HEK293 (cell line): ENCODE measurements around the gene ACSL3.

Source experiments
- EGR2 ChIP-seq: fragments of 450-650 bp; formaldehyde crosslinking; IDR thresholded peaks from 2 replicates; pipeline ENCODE4 v1.5.1; 2016; ENCODE audit warnings: low read depth, missing biosample characterization, missing genetic modification characterization
- FEZF1 ChIP-seq: fragments of 450-650 bp; formaldehyde crosslinking; IDR thresholded peaks from 2 replicates; pipeline ENCODE4 v1.5.1; 2016; ENCODE audit warnings: missing biosample characterization, missing genetic modification characterization
- GLIS1 ChIP-seq: fragments of 450-650 bp; formaldehyde crosslinking; IDR thresholded peaks from 2 replicates; pipeline ENCODE4 v1.5.1; 2016; ENCODE audit warnings: missing biosample characterization, missing genetic modification characterization
- HOXC10 ChIP-seq: sonication (generic); formaldehyde crosslinking; IDR thresholded peaks from 2 replicates; pipeline ENCODE4 v1.8.1; 2023; ENCODE audit warnings: mild to moderate bottlenecking, missing genetic modification reagents
- KLF10 ChIP-seq: fragments of 450-650 bp; IDR thresholded peaks from 2 replicates; pipeline ENCODE4 v1.5.1; 2018; ENCODE audit warnings: missing biosample characterization, mild to moderate bottlenecking, missing genetic modification characterization
- OVOL3 ChIP-seq: fragments of 450-650 bp; formaldehyde crosslinking; IDR thresholded peaks from 2 replicates; pipeline ENCODE4 v1.5.1; 2016; ENCODE audit warnings: missing biosample characterization, missing genetic modification characterization
- SETDB1 ChIP-seq: IDR thresholded peaks from one replicate; pipeline ENCODE4 v1.6.1; 2017; ENCODE audit warnings: mild to moderate bottlenecking, low read length, moderate library complexity, mixed read lengths; ENCODE audit not compliant: insufficient read length
- YY2 ChIP-seq: fragments of 450-650 bp; formaldehyde crosslinking; IDR thresholded peaks from 2 replicates; pipeline ENCODE4 v1.5.1; 2016; ENCODE audit warnings: missing biosample characterization, missing genetic modification characterization
- ZBTB21 ChIP-seq: fragments of 450-650 bp; formaldehyde crosslinking; IDR thresholded peaks from 2 replicates; pipeline ENCODE4 v1.5.1; 2017; ENCODE audit warnings: missing biosample characterization, missing genetic modification characterization
- ZFP69B ChIP-seq: fragments of 450-650 bp; formaldehyde crosslinking; IDR thresholded peaks from 2 replicates; pipeline ENCODE4 v1.5.1; 2016; ENCODE audit warnings: missing biosample characterization, missing genetic modification characterization
- ZNF266 ChIP-seq: fragments of 450-650 bp; formaldehyde crosslinking; IDR thresholded peaks from 2 replicates; pipeline ENCODE4 v1.5.1; 2016; ENCODE audit warnings: missing biosample characterization, missing genetic modification characterization, low read depth
- ZNF350 ChIP-seq: fragments of 450-650 bp; formaldehyde crosslinking; IDR thresholded peaks from 2 replicates; pipeline ENCODE4 v1.5.0; 2017; ENCODE audit warnings: missing biosample characterization, mild to moderate bottlenecking, missing genetic modification characterization
- ZNF404 ChIP-seq: fragments of 450-650 bp; formaldehyde crosslinking; IDR thresholded peaks from 2 replicates; pipeline ENCODE4 v1.5.1; 2017; ENCODE audit warnings: missing biosample characterization, missing genetic modification characterization
- ZNF610 ChIP-seq: fragments of 450-650 bp; formaldehyde crosslinking; IDR thresholded peaks from 2 replicates; pipeline ENCODE4 v1.5.1; 2016; ENCODE audit warnings: missing biosample characterization, missing genetic modification characterization, borderline replicate concordance
- ZNF664 ChIP-seq: fragments of 450-650 bp; formaldehyde crosslinking; IDR thresholded peaks from 2 replicates; pipeline ENCODE4 v1.5.1; 2016; ENCODE audit warnings: missing biosample characterization, missing genetic modification characterization
- ZNF76 ChIP-seq: fragments of 450-650 bp; formaldehyde crosslinking; IDR thresholded peaks from 2 replicates; pipeline ENCODE4; 2016; ENCODE audit warnings: low read depth, missing biosample characterization, missing genetic modification characterization, borderline replicate concordance
- ZNF776 ChIP-seq: fragments of 450-650 bp; formaldehyde crosslinking; IDR thresholded peaks from 2 replicates; pipeline ENCODE4 v1.5.0; 2017; ENCODE audit warnings: missing biosample characterization, missing genetic modification characterization, borderline replicate concordance
- ZNF837 ChIP-seq: fragments of 450-650 bp; formaldehyde crosslinking; IDR thresholded peaks from 2 replicates; pipeline ENCODE4 v1.5.1; 2016; ENCODE audit warnings: missing biosample characterization, missing genetic modification characterization
- ZXDB ChIP-seq: fragments of 450-650 bp; formaldehyde crosslinking; IDR thresholded peaks from 2 replicates; pipeline ENCODE4 v1.5.1; 2016; ENCODE audit warnings: missing biosample characterization, missing genetic modification characterization
- TF ChIP-seq, protein P1 (sequence below): fragments of 450-650 bp; formaldehyde crosslinking; IDR thresholded peaks from 2 replicates; pipeline ENCODE4 v1.5.1; 2017; ENCODE audit warnings: missing biosample characterization, missing genetic modification characterization
- TF ChIP-seq, protein P2 (sequence below): fragments of 450-650 bp; formaldehyde crosslinking; IDR thresholded peaks from 2 replicates; pipeline ENCODE4 v1.5.0; 2017; ENCODE audit warnings: missing biosample characterization, missing genetic modification characterization, borderline replicate concordance
- TF ChIP-seq, protein P3 (sequence below): fragments of 450-650 bp; formaldehyde crosslinking; IDR thresholded peaks from 2 replicates; pipeline ENCODE4 v1.5.1; 2017; ENCODE audit warnings: missing biosample characterization, missing genetic modification characterization
- TF ChIP-seq, protein P4 (sequence below): fragments of 450-650 bp; formaldehyde crosslinking; IDR thresholded peaks from 2 replicates; pipeline ENCODE4 v1.5.1; 2016; ENCODE audit warnings: missing biosample characterization, missing genetic modification characterization
- TF ChIP-seq, protein P5 (sequence below): fragments of 450-650 bp; formaldehyde crosslinking; IDR thresholded peaks from 2 replicates; pipeline ENCODE4 v1.5.1; 2016; ENCODE audit warnings: missing biosample characterization, missing genetic modification characterization, low read depth
- TF ChIP-seq, protein P6 (sequence below): fragments of 450-650 bp; formaldehyde crosslinking; IDR thresholded peaks from 2 replicates; pipeline ENCODE4 v1.5.1; 2016; ENCODE audit warnings: missing biosample characterization, missing genetic modification characterization
- TF ChIP-seq, protein P7 (sequence below): fragments of 450-650 bp; formaldehyde crosslinking; IDR thresholded peaks from 2 replicates; pipeline ENCODE4 v1.5.1; 2016; ENCODE audit warnings: missing biosample characterization, missing genetic modification characterization

The ACSL3 gene

DNA sequence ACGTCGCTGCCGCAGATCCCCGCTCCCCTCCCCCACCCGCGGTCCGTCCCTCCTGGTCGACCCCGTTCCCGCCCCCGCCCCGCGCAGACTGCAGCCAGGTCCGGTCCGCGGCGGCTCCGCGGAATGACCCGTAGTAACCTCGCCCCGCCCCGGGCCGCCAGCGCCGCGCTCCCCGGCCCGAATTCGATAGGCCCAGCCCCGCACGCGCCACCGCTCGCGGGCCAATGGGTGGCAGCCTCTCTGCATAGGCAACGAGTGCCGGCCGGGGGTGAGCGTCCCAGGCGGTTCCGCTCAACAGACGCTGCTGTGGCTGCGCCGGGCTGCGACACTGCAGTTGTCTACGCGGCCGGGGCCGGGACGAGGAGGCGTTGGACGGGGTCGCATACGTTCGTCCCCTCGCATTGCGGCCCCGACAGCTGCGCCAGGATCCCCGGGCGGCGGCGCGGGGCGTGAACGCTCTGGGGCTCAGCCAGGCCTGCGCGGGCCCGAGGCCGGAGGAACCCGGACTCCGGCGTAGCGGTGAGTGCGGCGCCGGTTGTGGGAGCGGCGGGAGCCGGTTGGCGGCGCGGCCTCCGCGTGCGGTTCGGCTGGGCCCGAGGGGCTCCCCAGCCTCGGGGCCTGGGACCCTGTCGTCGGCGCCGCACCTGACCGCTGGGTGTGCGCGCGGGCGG, at the start of gene ACSL3 (continued):
- no peak for TF ChIP-seq ZNF266 (tag by site-specific recombination)
- no peak for TF ChIP-seq ZNF776 (tag by site-specific recombination)
- TF ChIP-seq, protein P1, sequence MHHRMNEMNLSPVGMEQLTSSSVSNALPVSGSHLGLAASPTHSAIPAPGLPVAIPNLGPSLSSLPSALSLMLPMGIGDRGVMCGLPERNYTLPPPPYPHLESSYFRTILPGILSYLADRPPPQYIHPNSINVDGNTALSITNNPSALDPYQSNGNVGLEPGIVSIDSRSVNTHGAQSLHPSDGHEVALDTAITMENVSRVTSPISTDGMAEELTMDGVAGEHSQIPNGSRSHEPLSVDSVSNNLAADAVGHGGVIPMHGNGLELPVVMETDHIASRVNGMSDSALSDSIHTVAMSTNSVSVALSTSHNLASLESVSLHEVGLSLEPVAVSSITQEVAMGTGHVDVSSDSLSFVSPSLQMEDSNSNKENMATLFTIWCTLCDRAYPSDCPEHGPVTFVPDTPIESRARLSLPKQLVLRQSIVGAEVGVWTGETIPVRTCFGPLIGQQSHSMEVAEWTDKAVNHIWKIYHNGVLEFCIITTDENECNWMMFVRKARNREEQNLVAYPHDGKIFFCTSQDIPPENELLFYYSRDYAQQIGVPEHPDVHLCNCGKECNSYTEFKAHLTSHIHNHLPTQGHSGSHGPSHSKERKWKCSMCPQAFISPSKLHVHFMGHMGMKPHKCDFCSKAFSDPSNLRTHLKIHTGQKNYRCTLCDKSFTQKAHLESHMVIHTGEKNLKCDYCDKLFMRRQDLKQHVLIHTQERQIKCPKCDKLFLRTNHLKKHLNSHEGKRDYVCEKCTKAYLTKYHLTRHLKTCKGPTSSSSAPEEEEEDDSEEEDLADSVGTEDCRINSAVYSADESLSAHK (tag by site-specific recombination): no peak
- TF ChIP-seq FEZF1 (tag by site-specific recombination): no peak
- TF ChIP-seq, protein P2, sequence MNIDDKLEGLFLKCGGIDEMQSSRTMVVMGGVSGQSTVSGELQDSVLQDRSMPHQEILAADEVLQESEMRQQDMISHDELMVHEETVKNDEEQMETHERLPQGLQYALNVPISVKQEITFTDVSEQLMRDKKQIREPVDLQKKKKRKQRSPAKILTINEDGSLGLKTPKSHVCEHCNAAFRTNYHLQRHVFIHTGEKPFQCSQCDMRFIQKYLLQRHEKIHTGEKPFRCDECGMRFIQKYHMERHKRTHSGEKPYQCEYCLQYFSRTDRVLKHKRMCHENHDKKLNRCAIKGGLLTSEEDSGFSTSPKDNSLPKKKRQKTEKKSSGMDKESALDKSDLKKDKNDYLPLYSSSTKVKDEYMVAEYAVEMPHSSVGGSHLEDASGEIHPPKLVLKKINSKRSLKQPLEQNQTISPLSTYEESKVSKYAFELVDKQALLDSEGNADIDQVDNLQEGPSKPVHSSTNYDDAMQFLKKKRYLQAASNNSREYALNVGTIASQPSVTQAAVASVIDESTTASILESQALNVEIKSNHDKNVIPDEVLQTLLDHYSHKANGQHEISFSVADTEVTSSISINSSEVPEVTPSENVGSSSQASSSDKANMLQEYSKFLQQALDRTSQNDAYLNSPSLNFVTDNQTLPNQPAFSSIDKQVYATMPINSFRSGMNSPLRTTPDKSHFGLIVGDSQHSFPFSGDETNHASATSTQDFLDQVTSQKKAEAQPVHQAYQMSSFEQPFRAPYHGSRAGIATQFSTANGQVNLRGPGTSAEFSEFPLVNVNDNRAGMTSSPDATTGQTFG: no peak
- TF ChIP-seq ZNF76 (tag by site-specific recombination): 0 out of 2 replicates have a peak, but pooled peaks have one; percentile 42
- TF ChIP-seq ZNF350 (tag by site-specific recombination): no peak
- peak; percentile 32; the same call in 1 of the 2 replicates for TF ChIP-seq GLIS1
- TF ChIP-seq HOXC10 (CRISPR knock-in tag): no peak
- no peak for TF ChIP-seq ZNF610 (tag by site-specific recombination)
- no peak for TF ChIP-seq ZNF404 (tag by site-specific recombination)
- no peak for TF ChIP-seq KLF10 (tag by site-specific recombination)
- no peak for TF ChIP-seq YY2 (tag by site-specific recombination)
- TF ChIP-seq, protein P3, sequence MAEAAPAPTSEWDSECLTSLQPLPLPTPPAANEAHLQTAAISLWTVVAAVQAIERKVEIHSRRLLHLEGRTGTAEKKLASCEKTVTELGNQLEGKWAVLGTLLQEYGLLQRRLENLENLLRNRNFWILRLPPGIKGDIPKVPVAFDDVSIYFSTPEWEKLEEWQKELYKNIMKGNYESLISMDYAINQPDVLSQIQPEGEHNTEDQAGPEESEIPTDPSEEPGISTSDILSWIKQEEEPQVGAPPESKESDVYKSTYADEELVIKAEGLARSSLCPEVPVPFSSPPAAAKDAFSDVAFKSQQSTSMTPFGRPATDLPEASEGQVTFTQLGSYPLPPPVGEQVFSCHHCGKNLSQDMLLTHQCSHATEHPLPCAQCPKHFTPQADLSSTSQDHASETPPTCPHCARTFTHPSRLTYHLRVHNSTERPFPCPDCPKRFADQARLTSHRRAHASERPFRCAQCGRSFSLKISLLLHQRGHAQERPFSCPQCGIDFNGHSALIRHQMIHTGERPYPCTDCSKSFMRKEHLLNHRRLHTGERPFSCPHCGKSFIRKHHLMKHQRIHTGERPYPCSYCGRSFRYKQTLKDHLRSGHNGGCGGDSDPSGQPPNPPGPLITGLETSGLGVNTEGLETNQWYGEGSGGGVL (tag by site-specific recombination): no peak
- TF ChIP-seq, protein P4, sequence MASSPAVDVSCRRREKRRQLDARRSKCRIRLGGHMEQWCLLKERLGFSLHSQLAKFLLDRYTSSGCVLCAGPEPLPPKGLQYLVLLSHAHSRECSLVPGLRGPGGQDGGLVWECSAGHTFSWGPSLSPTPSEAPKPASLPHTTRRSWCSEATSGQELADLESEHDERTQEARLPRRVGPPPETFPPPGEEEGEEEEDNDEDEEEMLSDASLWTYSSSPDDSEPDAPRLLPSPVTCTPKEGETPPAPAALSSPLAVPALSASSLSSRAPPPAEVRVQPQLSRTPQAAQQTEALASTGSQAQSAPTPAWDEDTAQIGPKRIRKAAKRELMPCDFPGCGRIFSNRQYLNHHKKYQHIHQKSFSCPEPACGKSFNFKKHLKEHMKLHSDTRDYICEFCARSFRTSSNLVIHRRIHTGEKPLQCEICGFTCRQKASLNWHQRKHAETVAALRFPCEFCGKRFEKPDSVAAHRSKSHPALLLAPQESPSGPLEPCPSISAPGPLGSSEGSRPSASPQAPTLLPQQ (tag by site-specific recombination): peak; percentile 15; the same call in 1 of the 2 replicates
- TF ChIP-seq, protein P5, sequence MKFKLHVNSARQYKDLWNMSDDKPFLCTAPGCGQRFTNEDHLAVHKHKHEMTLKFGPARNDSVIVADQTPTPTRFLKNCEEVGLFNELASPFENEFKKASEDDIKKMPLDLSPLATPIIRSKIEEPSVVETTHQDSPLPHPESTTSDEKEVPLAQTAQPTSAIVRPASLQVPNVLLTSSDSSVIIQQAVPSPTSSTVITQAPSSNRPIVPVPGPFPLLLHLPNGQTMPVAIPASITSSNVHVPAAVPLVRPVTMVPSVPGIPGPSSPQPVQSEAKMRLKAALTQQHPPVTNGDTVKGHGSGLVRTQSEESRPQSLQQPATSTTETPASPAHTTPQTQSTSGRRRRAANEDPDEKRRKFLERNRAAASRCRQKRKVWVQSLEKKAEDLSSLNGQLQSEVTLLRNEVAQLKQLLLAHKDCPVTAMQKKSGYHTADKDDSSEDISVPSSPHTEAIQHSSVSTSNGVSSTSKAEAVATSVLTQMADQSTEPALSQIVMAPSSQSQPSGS (tag by site-specific recombination): no peak
- TF ChIP-seq ZXDB (tag by site-specific recombination): no peak; the same call in 1 of the 2 replicates
- no peak for TF ChIP-seq ZNF837 (tag by site-specific recombination)
- TF ChIP-seq SETDB1: no peak
- no peak for TF ChIP-seq OVOL3 (tag by site-specific recombination)
- TF ChIP-seq ZNF664: no peak
- TF ChIP-seq ZBTB21 (tag by site-specific recombination): no peak
- peak; percentile 16; the same call in 1 of the 2 replicates for TF ChIP-seq EGR2
- TF ChIP-seq, protein P6, sequence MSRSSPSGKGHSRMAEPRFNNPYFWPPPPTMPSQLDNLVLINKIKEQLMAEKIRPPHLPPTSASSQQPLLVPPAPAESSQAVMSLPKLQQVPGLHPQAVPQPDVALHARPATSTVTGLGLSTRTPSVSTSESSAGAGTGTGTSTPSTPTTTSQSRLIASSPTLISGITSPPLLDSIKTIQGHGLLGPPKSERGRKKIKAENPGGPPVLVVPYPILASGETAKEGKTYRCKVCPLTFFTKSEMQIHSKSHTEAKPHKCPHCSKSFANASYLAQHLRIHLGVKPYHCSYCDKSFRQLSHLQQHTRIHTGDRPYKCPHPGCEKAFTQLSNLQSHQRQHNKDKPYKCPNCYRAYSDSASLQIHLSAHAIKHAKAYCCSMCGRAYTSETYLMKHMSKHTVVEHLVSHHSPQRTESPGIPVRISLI: no peak
- TF ChIP-seq, protein P7, sequence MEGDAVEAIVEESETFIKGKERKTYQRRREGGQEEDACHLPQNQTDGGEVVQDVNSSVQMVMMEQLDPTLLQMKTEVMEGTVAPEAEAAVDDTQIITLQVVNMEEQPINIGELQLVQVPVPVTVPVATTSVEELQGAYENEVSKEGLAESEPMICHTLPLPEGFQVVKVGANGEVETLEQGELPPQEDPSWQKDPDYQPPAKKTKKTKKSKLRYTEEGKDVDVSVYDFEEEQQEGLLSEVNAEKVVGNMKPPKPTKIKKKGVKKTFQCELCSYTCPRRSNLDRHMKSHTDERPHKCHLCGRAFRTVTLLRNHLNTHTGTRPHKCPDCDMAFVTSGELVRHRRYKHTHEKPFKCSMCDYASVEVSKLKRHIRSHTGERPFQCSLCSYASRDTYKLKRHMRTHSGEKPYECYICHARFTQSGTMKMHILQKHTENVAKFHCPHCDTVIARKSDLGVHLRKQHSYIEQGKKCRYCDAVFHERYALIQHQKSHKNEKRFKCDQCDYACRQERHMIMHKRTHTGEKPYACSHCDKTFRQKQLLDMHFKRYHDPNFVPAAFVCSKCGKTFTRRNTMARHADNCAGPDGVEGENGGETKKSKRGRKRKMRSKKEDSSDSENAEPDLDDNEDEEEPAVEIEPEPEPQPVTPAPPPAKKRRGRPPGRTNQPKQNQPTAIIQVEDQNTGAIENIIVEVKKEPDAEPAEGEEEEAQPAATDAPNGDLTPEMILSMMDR: peak; percentile 76
- no peak for TF ChIP-seq ZFP69B (tag by site-specific recombination)
